H1 (cell line): ENCODE results near the gene RHEB. TPM values are rescaled to one million over a fixed set of nuclear protein-coding genes. Genes with fewer than 3 reads are reported as not detected.

Experiments
- CTCF ChIA-PET: fragments of 300-600 bp; sonication (Branson Sonifier 250); formaldehyde crosslinking; loops from one replicate; lab custom pipeline; 2021; ENCODE audit not compliant: partially characterized antibody; lab: Charles Lee
- POLR2A ChIA-PET: fragments of 300-600 bp; sonication (Branson Sonifier 250); formaldehyde crosslinking; loops from one replicate; lab custom pipeline; 2021; ENCODE audit warnings: inconsistent platforms; ENCODE audit not compliant: partially characterized antibody; lab: Charles Lee
- DNase-seq, 2 experiments: peaks; one replicate each; pipeline versions ENCODE4 v3.0.0 to v3.0.0-alpha.2; 2010 to 2022; ENCODE audit warnings: low spot score in 2 of 2, low read depth in 1 of 2, mixed read lengths in 1 of 2
- FAIRE-seq: peaks from 2 replicates; lab custom pipeline; 2011; peaks lifted over from hg19 to GRCh38; lab: Jason Lieb, UNC
- H2AFZ ChIP-seq: 2 replicates; pipeline ENCODE4 v1.8.1; 2012; ENCODE audit warnings: low read length, inconsistent platforms
- H2AK5ac ChIP-seq: 2 replicates; pipeline ENCODE4 v1.6.1; 2013; ENCODE audit warnings: low read depth, low read length
- H2BK120ac ChIP-seq: replicated peaks from 2 replicates; pipeline ENCODE3; 2013; ENCODE audit warnings: low read depth, low read length, inconsistent platforms
- H2BK12ac ChIP-seq: 2 replicates; pipeline ENCODE4 v1.6.1; 2013; ENCODE audit warnings: low read depth, low read length
- H2BK15ac ChIP-seq: 2 replicates; pipeline ENCODE4 v1.6.1; 2013; ENCODE audit warnings: low read length
- H2BK20ac ChIP-seq: 2 replicates; pipeline ENCODE4 v1.6.1; 2013; ENCODE audit warnings: low read length
- H2BK5ac ChIP-seq: 2 replicates; pipeline ENCODE4 v1.6.1; 2013; ENCODE audit warnings: low read depth, low read length
- H3K14ac ChIP-seq: 2 replicates; pipeline ENCODE4 v1.6.1; 2013; ENCODE audit warnings: inconsistent platforms; ENCODE audit not compliant: insufficient read length
- H3K18ac ChIP-seq: 2 replicates; pipeline ENCODE4 v1.6.1; 2013; ENCODE audit warnings: low read length; ENCODE audit errors: extremely low read depth
- H3K23ac ChIP-seq: 2 replicates; pipeline ENCODE4 v1.6.1; 2013; ENCODE audit warnings: inconsistent platforms; ENCODE audit not compliant: insufficient read length
- H3K23me2 ChIP-seq: 2 replicates; pipeline ENCODE4 v1.6.1; 2013; ENCODE audit warnings: low read depth, low read length
- H3K27ac ChIP-seq: 2 replicates; pipeline ENCODE4 v1.6.1; 2011; ENCODE audit warnings: low read depth, low read length, inconsistent platforms
- H3K27me3 ChIP-seq, 4 experiments: replicated peaks in 1 of 4; 1 replicate in 1 of 4; 2 replicates in 3 of 4; pipeline versions ENCODE4 v1.6.1 to v1.8.1; 2011 to 2013; ENCODE audit warnings: low read length in 3 of 4, mild to moderate bottlenecking in 3 of 4, inconsistent platforms in 2 of 4, mixed read lengths in 2 of 4, moderate library complexity in 1 of 4; ENCODE audit not compliant: control insufficient read depth in 3 of 4, insufficient read depth in 3 of 4; ENCODE audit errors: extremely low read depth in 1 of 4
- H3K36me3 ChIP-seq, 4 experiments: 2 replicates each; pipeline versions ENCODE4 v1.6.1 to v1.8.1; 2011 to 2013; ENCODE audit warnings: mild to moderate bottlenecking in 4 of 4, low read length in 3 of 4, moderate library complexity in 2 of 4, control low read depth in 1 of 4, inconsistent platforms in 1 of 4; ENCODE audit not compliant: insufficient read depth in 4 of 4, control insufficient read depth in 2 of 4
- H3K4ac ChIP-seq: replicated peaks from 2 replicates; pipeline ENCODE3; 2013; ENCODE audit warnings: low read length, low read depth, mixed read lengths, inconsistent platforms; ENCODE audit not compliant: insufficient read length
- H3K4me1 ChIP-seq, 4 experiments: replicated peaks in 1 of 4; 1 replicate in 1 of 4; 2 replicates in 3 of 4; pipeline versions ENCODE4 v1.6.1 to v1.8.1; 2011 to 2013; ENCODE audit warnings: low read length in 3 of 4, inconsistent platforms in 2 of 4, mixed read lengths in 1 of 4; ENCODE audit not compliant: insufficient read depth in 4 of 4, control insufficient read depth in 3 of 4
- H3K4me2 ChIP-seq, 2 experiments: 2 replicates each; pipeline versions ENCODE4 v1.6.1 to v1.8.1; 2011 to 2013; ENCODE audit warnings: low read depth in 2 of 2, low read length in 2 of 2, control low read depth in 1 of 2, inconsistent platforms in 1 of 2, mild to moderate bottlenecking in 1 of 2; ENCODE audit not compliant: insufficient read depth in 1 of 2
- H3K4me3 ChIP-seq, 4 experiments: fragments of 200-600, 300-600 bp in 1 of 4; sonication (generic), shearing (Covaris generic), sonication (Bioruptor Twin) in 1 of 4; 2 replicates each; pipeline versions ENCODE4 v1.5.1 to v1.8.1; 2011 to 2016; ENCODE audit warnings: low read length in 4 of 4, low read depth in 3 of 4, control low read depth in 2 of 4, inconsistent platforms in 2 of 4, mild to moderate bottlenecking in 2 of 4, mixed read lengths in 1 of 4, moderate library complexity in 1 of 4; ENCODE audit not compliant: insufficient read depth in 2 of 4; ENCODE audit errors: extremely low read depth in 1 of 4
- H3K56ac ChIP-seq: replicated peaks from 2 replicates; pipeline ENCODE3; 2013; ENCODE audit warnings: low read depth, mild to moderate bottlenecking, mixed read lengths, low read length, inconsistent platforms; ENCODE audit not compliant: insufficient read length
- H3K79me1 ChIP-seq: 2 replicates; pipeline ENCODE4 v1.6.1; 2013; ENCODE audit warnings: low read depth, low read length, control low read depth
- H3K79me2 ChIP-seq, 2 experiments: 2 replicates each; pipeline versions ENCODE4 v1.6.1 to v1.8.1; 2012 to 2013; ENCODE audit warnings: low read length in 2 of 2, mild to moderate bottlenecking in 2 of 2, inconsistent platforms in 1 of 2; ENCODE audit not compliant: insufficient read depth in 2 of 2, control insufficient read depth in 1 of 2
- H3K9ac ChIP-seq, 4 experiments: replicated peaks in 1 of 4; 1 replicate in 1 of 4; 2 replicates in 3 of 4; pipeline versions ENCODE4 v1.6.1 to v1.8.1; 2011 to 2013; ENCODE audit warnings: low read depth in 3 of 4, low read length in 3 of 4, control low read depth in 2 of 4, mild to moderate bottlenecking in 2 of 4, moderate library complexity in 2 of 4, inconsistent platforms in 1 of 4; ENCODE audit errors: extremely low read depth in 1 of 4
- H3K9me3 ChIP-seq, 2 experiments: 2 replicates each; pipeline versions ENCODE4 v1.6.1 to v1.8.1; 2012 to 2013; ENCODE audit warnings: mild to moderate bottlenecking in 2 of 2, moderate library complexity in 2 of 2, control low read depth in 1 of 2, inconsistent platforms in 1 of 2, low read depth in 1 of 2, low read length in 1 of 2, mixed read lengths in 1 of 2; ENCODE audit not compliant: insufficient read depth in 2 of 2
- H4K20me1 ChIP-seq, 2 experiments: replicated peaks in 1 of 2; 2 replicates each; pipeline versions ENCODE3 to v1.8.1; 2011 to 2013; ENCODE audit warnings: inconsistent platforms in 2 of 2, low read length in 2 of 2, mild to moderate bottlenecking in 1 of 2; ENCODE audit not compliant: insufficient read depth in 2 of 2, control insufficient read depth in 1 of 2
- H4K5ac ChIP-seq: 2 replicates; pipeline ENCODE4 v1.6.1; 2013; ENCODE audit warnings: low read length, low read depth, mixed read lengths, inconsistent platforms; ENCODE audit not compliant: insufficient read length
- H4K8ac ChIP-seq: 2 replicates; pipeline ENCODE4 v1.8.0; 2013; ENCODE audit warnings: mild to moderate bottlenecking, moderate library complexity, low read length, inconsistent platforms; ENCODE audit not compliant: insufficient read depth; ENCODE audit errors: extremely low read depth
- H4K91ac ChIP-seq: replicated peaks from 2 replicates; pipeline ENCODE3; 2013; ENCODE audit warnings: low read length, mixed read lengths, inconsistent platforms; ENCODE audit not compliant: insufficient read length
- BACH1 ChIP-seq: IDR thresholded peaks from 2 replicates; pipeline ENCODE4 v1.6.1; 2012; ENCODE audit warnings: low read length, improper control_type of control experiment
- CREB1 ChIP-seq: IDR thresholded peaks from 2 replicates; pipeline ENCODE4 v1.6.1; 2012; ENCODE audit warnings: inconsistent platforms
- FOSL1 ChIP-seq: IDR thresholded peaks from 2 replicates; pipeline ENCODE4 v1.6.1; 2011; ENCODE audit warnings: mild to moderate bottlenecking, low read depth, low read length, moderate library complexity; ENCODE audit not compliant: insufficient read depth
- KDM5A ChIP-seq: fragments of 200-600 bp; IDR thresholded peaks from 2 replicates; pipeline ENCODE4 v1.7.1; 2012; ENCODE audit warnings: mild to moderate bottlenecking, low read length, inconsistent platforms, mixed read lengths
- PHF8 ChIP-seq: fragments of 200-600 bp; sonication (generic); conservative IDR thresholded peaks from 2 replicates; pipeline ENCODE4 v1.7.1; 2012; ENCODE audit warnings: low read depth, mild to moderate bottlenecking, inconsistent platforms, low read length, moderate library complexity
- POLR2A ChIP-seq, 2 experiments: IDR thresholded peaks; 1 replicate in 1 of 2; 2 replicates in 1 of 2; pipeline ENCODE4 v1.6.1; 2011; ENCODE audit warnings: low read depth in 2 of 2, low read length in 2 of 2, mild to moderate bottlenecking in 2 of 2; ENCODE audit errors: control extremely low read depth in 1 of 2
- SIRT6 ChIP-seq: IDR thresholded peaks from one replicate; pipeline ENCODE4 v1.7.1; 2012; ENCODE audit warnings: low read length, inconsistent platforms
- SIX5 ChIP-seq: IDR thresholded peaks from 2 replicates; pipeline ENCODE4 v1.6.1; 2011; ENCODE audit warnings: mild to moderate bottlenecking, low read depth, low read length
- SP4 ChIP-seq: IDR thresholded peaks from 2 replicates; pipeline ENCODE4 v1.6.1; 2012; ENCODE audit warnings: low read length, inconsistent platforms
- SRF ChIP-seq: IDR thresholded peaks from 2 replicates; pipeline ENCODE4 v1.6.1; 2011; ENCODE audit warnings: mild to moderate bottlenecking, low read depth, low read length, moderate library complexity
- YY1 ChIP-seq: IDR thresholded peaks from 2 replicates; pipeline ENCODE4 v1.6.1; 2011; ENCODE audit warnings: low read depth, mild to moderate bottlenecking, low read length
- WGBS, 2 experiments: shearing (Covaris generic) in 1 of 2; methylation state at CpG; one replicate each; pipeline versions ENCODE4 v1.1.6 to v1.1.7; 2013 to 2015; ENCODE audit warnings: low lambda C conversion rate in 2 of 2, mixed read lengths in 2 of 2, inconsistent platforms in 1 of 2, low coverage in 1 of 2, missing lambda C conversion rate in 1 of 2; ENCODE audit not compliant: insufficient replicate concordance in 2 of 2, insufficient coverage in 1 of 2, insufficient read length in 1 of 2; ENCODE audit errors: extremely low coverage in 1 of 2, missing lambda C conversion rate in 1 of 2; 5-methylcytosine and 5-hydroxymethylcytosine counted together
- polyA plus RNA-seq, 7 experiments: library from polyadenylated mRNA; depleted of rRNA in 3 of 7; stranded (reverse) in 5 of 7; unstranded in 2 of 7; fragments of >200 nt in 5 of 7; fragments of 200-250 nt in 2 of 7; gene quantifications; 1 replicate in 5 of 7; 2 replicates in 1 of 7; 4 replicates in 1 of 7; pipeline versions ENCODE4 v1.2.1 to v1.2.3, GENCODE V29; 2011 to 2013; ENCODE audit warnings: missing spikeins in 2 of 7, mixed read lengths in 2 of 7
- total RNA-seq: library from RNA; stranded (reverse); fragmentation: NEBNext Ultra II Directional; extraction: Animal tissue kit (Norgen Biotek cat#: 25700); gene quantifications from 2 replicates; pipeline ENCODE4 v1.2.1, GENCODE V29; 2021
- TF ChIP-seq, protein P1 (sequence below): IDR thresholded peaks from 2 replicates; pipeline ENCODE4 v1.6.1; 2012; ENCODE audit warnings: low read length, inconsistent platforms
- TF ChIP-seq, protein P2 (sequence below): IDR thresholded peaks from 2 replicates; pipeline ENCODE4 v1.6.1; 2012; ENCODE audit warnings: inconsistent platforms

Gene RHEB
- total and polyA plus RNA-seq, 2 of the 8 experiments (the other 6 are each of a cell fraction or from before 2014, with no cell fraction given) = 60.8 to 132 TPM

DNA sequence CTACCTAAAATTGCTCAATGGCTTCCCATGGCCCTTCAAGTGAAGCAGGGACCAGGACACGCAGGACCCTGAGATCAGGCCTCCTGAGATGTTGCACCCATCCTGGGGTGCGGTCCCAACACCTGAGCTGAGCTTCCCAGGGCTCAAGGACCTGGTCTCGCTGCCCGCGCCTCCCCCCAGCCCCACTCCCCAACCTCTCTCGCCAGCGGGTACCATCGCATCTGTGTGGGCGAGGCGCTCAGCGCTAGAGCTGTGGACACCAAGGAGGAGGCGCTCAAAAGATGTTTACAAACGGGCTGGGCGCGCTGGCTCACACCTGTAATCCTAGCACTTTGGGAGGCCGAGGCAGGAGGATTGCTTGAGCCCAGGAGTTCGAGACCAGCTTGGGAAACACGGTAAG lies 72.4 kb downstream of the RHEB start:
- no peak overlapping the region for H2BK5ac ChIP-seq
- no peak overlapping the region for H2BK12ac ChIP-seq
- ChIA-PET POLR2A (interaction anchor here (1.0 kb wide), 1 partner anchor 31 kb away, joined by 4 read pairs; no protein-coding TSS in a partner anchor), CTCF (interaction anchor here (0.7 to 13.7 kb wide), 21 partner anchors 11 to 1099 kb away, joined by 3 to 185 read pairs (median 9); no protein-coding TSS in a partner anchor)
- no peak overlapping the region for H4K8ac ChIP-seq
- H4K5ac ChIP-seq = no peak overlapping the region
- H3K36me3 ChIP-seq = no peaks in the 10 kb centered on the region
- TF ChIP-seq FOSL1 = no peak
- TF ChIP-seq POLR2A (IDR thresholded peaks at IDR 0.05; ENCODE audit: control extremely low read depth in 1 of 2, low read depth in 2 of 2, low read length in 2 of 2) = no peak
- no peak for TF ChIP-seq YY1
- TF ChIP-seq SIRT6 = no peak
- TF ChIP-seq, protein P1, sequence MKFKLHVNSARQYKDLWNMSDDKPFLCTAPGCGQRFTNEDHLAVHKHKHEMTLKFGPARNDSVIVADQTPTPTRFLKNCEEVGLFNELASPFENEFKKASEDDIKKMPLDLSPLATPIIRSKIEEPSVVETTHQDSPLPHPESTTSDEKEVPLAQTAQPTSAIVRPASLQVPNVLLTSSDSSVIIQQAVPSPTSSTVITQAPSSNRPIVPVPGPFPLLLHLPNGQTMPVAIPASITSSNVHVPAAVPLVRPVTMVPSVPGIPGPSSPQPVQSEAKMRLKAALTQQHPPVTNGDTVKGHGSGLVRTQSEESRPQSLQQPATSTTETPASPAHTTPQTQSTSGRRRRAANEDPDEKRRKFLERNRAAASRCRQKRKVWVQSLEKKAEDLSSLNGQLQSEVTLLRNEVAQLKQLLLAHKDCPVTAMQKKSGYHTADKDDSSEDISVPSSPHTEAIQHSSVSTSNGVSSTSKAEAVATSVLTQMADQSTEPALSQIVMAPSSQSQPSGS = no peak
- no peak for TF ChIP-seq CREB1
- no peak for TF ChIP-seq SP4
- no peak for TF ChIP-seq PHF8
- TF ChIP-seq SIX5 = no peak
- no peak for TF ChIP-seq KDM5A
- no peak for TF ChIP-seq SRF
- TF ChIP-seq BACH1 = no peak
- TF ChIP-seq, protein P2, sequence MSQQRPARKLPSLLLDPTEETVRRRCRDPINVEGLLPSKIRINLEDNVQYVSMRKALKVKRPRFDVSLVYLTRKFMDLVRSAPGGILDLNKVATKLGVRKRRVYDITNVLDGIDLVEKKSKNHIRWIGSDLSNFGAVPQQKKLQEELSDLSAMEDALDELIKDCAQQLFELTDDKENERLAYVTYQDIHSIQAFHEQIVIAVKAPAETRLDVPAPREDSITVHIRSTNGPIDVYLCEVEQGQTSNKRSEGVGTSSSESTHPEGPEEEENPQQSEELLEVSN = no peak
- peaks cover 0 to 12% (median 7%) of the 10 kb centered on the region in 4 experiments; a peak in 5 of 7 replicates for H3K27me3 ChIP-seq
- H2AK5ac ChIP-seq = no peak overlapping the region
- H3K56ac ChIP-seq = no peak overlapping the region
- no peaks in the 10 kb centered on the region for H4K20me1 ChIP-seq
- no peak overlapping the region for H3K18ac ChIP-seq
- H4K91ac ChIP-seq = no peak overlapping the region
- no peak overlapping the region for H2BK20ac ChIP-seq
- no peak overlapping the region for H2BK15ac ChIP-seq
- H3K4ac ChIP-seq = no peak overlapping the region
- peaks cover 0 to 7% (median 0%) of the 10 kb centered on the region in 4 experiments; a peak in 3 of 7 replicates for H3K4me1 ChIP-seq
- H2BK120ac ChIP-seq = no peak overlapping the region
- no peaks in the 10 kb centered on the region for H3K79me2 ChIP-seq
- no peaks in the 10 kb centered on the region for H3K9me3 ChIP-seq
- no peak overlapping the region for H2AFZ ChIP-seq
- no peak overlapping the region for H3K14ac ChIP-seq
- DNase-seq (no peak), FAIRE-seq (no peak)
- H3K4me2 ChIP-seq = no peak overlapping the region; a peak in 1 of 4 replicates
- no peak overlapping the region for H3K23ac ChIP-seq
- H3K79me1 ChIP-seq = no peaks in the 10 kb centered on the region
- no peak overlapping the region for H3K9ac ChIP-seq
- no peaks in the 10 kb centered on the region; the same call in 1 of the 2 replicates for H3K23me2 ChIP-seq
- 96% methylated on average over 17 of the region's 18 CpGs; no CpG with 5 or more reads in 1 of the 2 experiments for WGBS, 2 experiments
- H3K4me3 ChIP-seq = no peak overlapping the region
- H3K27ac ChIP-seq = no peak overlapping the region
